Ovary (tissue), 9 donors: ENCODE data around the gene CLEC4A. TPM values are rescaled to one million over a fixed set of nuclear protein-coding genes. Genes with fewer than 3 reads are reported as not detected.

ENCODE experiments used
- DNase-seq, 5 donors: peaks; one replicate each; pipeline ENCODE4 v3.0.0-alpha.2; 2019 to 2020
- H3K27ac ChIP-seq, 2 donors: fragments of 200-600 bp; one replicate each; pipeline versions ENCODE4 v1.5.1 to v1.8.0; 2019 to 2022
- H3K27me3 ChIP-seq: fragments of 200-600 bp; one replicate; pipeline ENCODE4 v1.8.0; 2022
- H3K36me3 ChIP-seq: fragments of 200-600 bp; sonication (generic); one replicate; pipeline ENCODE4 v1.5.1; 2019
- H3K4me1 ChIP-seq: one replicate; pipeline ENCODE4 v1.8.1; 2013; ENCODE audit warnings: mild to moderate bottlenecking, moderate library complexity; ENCODE audit not compliant: insufficient read depth
- H3K4me3 ChIP-seq: fragments of 200-600 bp; sonication (generic); one replicate; pipeline ENCODE4 v1.5.1; 2017
- H3K9me3 ChIP-seq, 2 donors: fragments of 200-600 bp in 1 of 2; sonication (generic) in 1 of 2; one replicate each; pipeline versions ENCODE4 v1.5.1 to v1.8.1; 2013 to 2019; ENCODE audit warnings: mild to moderate bottlenecking in 1 of 2, moderate library complexity in 1 of 2
- EP300 ChIP-seq: sonication (generic); formaldehyde crosslinking; IDR thresholded peaks from one replicate; pipeline ENCODE4 v1.6.1; 2017; ENCODE audit warnings: antibody characterized with exemption
- POLR2A ChIP-seq: fragments of 450-650 bp; IDR thresholded peaks from one replicate; pipeline ENCODE4 v1.6.1; 2017; ENCODE audit warnings: antibody characterized with exemption, mild to moderate bottlenecking, moderate library complexity
- WGBS, 3 donors: extraction: QIAGEN DNeasy Blood & Tissue Kit in 1 of 3; methylation state at CpG; one replicate each; pipeline versions ENCODE4 v1.1.5 to v1.1.7; 2013 to 2017; 5-methylcytosine and 5-hydroxymethylcytosine counted together
- intact Hi-C, 4 donors: fragments of 100-400 bp; cut with DNase I; formaldehyde crosslinking; loops; one replicate each; pipeline versions ENCODE4 v1.11.0 to v1.15.1; 2022 to 2023
- polyA plus RNA-seq, 2 donors: library from polyadenylated mRNA; stranded (reverse); fragments of 200-250 nt in 1 of 2; fragments of 350-450 nt in 1 of 2; fragmentation: Illumina TruSeq in 1 of 2; extraction: RNeasy Lipid Tissue Mini Kit (QIAGEN cat#74804) in 1 of 2; gene quantifications; one replicate each; pipeline ENCODE4 v1.2.3, GENCODE V29; 2013 to 2014
- total RNA-seq, 7 donors: library from RNA; depleted of rRNA in 2 of 7; stranded (reverse); fragments of >200 nt in 2 of 7; fragmentation: NEBNext Ultra II Directional in 3 of 7; extraction: Animal tissue kit (Norgen Biotek cat#: 25700) in 3 of 7; gene quantifications; one replicate each; pipeline versions ENCODE4 v1.1.0 to v1.2.4, GENCODE V29; 2016 to 2023
- TF ChIP-seq, protein P1 (sequence below), 3 donors: fragments of 450-650 bp in 2 of 3; fragments of 200-600 bp in 1 of 3; IDR thresholded peaks; one replicate each; pipeline versions ENCODE4 v1.5.1 to v1.8.0; 2016 to 2022; ENCODE audit warnings: antibody characterized with exemption in 3 of 3, mild to moderate bottlenecking in 1 of 3
- donor health status: DM: no; HTN: no; CAD: no; lungs with moderate emphysema.
- donor health status: DM: no; HTN: no; CAD: no.
- donor health status: Bipolar disorder and iron deficiency.
- donor health status: DM: yes; HTN: yes; CAD: no.
- donor health status: DM: no; HTN: no; CAD: no.
- donor health status: DM: yes; HTN: yes; CAD: no.

The CLEC4A gene
- total and polyA plus RNA-seq, 9 donors = 0.96 to 3.6 (median 1.8) TPM; not detected in 1

GRCh38 chr12:8145754-8146441 lies 22.5 kb downstream of the CLEC4A start:
- Histone ChIP-seq H3K27me3 (no peaks in the 10 kb centered on the region), H3K27ac (no peak overlapping the region), H3K9me3 (no peaks in the 10 kb centered on the region), H3K4me1 (no peaks in the 10 kb centered on the region), H3K36me3 (no peaks in the 10 kb centered on the region), H3K4me3 (no peak overlapping the region)
- DNase-seq = peak in 2 of 5 donors; percentile 21 to 38
- TF ChIP-seq EP300 = no peak
- TF ChIP-seq, protein P1, sequence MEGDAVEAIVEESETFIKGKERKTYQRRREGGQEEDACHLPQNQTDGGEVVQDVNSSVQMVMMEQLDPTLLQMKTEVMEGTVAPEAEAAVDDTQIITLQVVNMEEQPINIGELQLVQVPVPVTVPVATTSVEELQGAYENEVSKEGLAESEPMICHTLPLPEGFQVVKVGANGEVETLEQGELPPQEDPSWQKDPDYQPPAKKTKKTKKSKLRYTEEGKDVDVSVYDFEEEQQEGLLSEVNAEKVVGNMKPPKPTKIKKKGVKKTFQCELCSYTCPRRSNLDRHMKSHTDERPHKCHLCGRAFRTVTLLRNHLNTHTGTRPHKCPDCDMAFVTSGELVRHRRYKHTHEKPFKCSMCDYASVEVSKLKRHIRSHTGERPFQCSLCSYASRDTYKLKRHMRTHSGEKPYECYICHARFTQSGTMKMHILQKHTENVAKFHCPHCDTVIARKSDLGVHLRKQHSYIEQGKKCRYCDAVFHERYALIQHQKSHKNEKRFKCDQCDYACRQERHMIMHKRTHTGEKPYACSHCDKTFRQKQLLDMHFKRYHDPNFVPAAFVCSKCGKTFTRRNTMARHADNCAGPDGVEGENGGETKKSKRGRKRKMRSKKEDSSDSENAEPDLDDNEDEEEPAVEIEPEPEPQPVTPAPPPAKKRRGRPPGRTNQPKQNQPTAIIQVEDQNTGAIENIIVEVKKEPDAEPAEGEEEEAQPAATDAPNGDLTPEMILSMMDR (IDR thresholded peaks at IDR 0.05) = no peak
- TF ChIP-seq POLR2A = no peak
- intact Hi-C loops = no loop called here
- WGBS, 3 donors = 33 to 37% (median 35%) methylated on average over 18 to 19 of the region's 19 CpGs

DNA sequence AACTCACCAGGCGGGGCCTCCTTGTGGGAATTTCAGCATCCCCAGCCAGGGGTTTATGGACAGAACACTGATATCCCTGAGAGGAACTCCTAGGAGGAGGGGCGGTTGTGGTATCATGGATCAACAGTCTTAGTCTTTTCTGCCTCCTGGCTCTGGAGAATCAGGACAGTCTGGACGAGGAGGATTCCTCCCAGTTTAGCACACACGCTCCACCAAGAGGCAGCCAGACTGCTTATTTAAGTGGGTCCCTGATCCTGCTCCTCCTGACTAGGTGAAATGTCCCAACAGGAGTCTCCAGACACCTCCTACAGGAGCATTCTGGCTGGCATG lies 23.0 kb downstream of the CLEC4A start:
- intact Hi-C loops = no loop called here
- Histone ChIP-seq H3K4me1 (no peaks in the 10 kb centered on the region), H3K27ac (no peak overlapping the region), H3K27me3 (no peaks in the 10 kb centered on the region), H3K4me3 (no peak overlapping the region), H3K36me3 (no peaks in the 10 kb centered on the region), H3K9me3 (no peaks in the 10 kb centered on the region)
- 24 to 33% (median 26%) methylated on average over 4 of the region's 4 CpGs for WGBS, 3 donors
- TF ChIP-seq EP300 (no peak), POLR2A (no peak)
- TF ChIP-seq, protein P1 (IDR thresholded peaks at IDR 0.05) = no peak
- DNase-seq = no peak

DNA sequence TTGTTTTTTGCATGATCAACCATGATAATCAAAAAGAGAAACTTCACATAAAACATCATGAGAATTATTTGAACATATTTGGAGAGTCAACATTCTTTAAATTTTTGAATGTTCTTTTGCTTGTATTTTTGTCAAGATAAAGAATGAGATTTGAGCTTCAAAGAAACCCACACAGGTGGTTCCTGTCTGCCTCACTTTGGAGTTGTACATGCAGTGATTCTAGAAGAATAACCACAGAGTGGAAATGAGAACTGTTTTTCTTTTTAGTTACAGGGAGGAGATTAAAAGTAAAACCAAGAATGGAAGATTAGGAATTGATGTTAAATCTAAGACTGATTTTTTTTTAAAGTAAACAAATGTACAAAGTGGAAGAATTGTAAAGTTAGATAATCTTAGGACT lies 31.1 kb downstream of the CLEC4A start:
- Histone ChIP-seq H3K36me3 (no peaks in the 10 kb centered on the region), H3K4me1 (no peaks in the 10 kb centered on the region), H3K4me3 (no peak overlapping the region), H3K27me3 (no peaks in the 10 kb centered on the region), H3K9me3 (no peaks in the 10 kb centered on the region), H3K27ac (no peak overlapping the region)
- intact Hi-C loops = no loop called here
- DNase-seq = no peak
- TF ChIP-seq EP300 = no peak
- TF ChIP-seq, protein P1 (IDR thresholded peaks at IDR 0.05) = no peak
- no peak for TF ChIP-seq POLR2A

DNA sequence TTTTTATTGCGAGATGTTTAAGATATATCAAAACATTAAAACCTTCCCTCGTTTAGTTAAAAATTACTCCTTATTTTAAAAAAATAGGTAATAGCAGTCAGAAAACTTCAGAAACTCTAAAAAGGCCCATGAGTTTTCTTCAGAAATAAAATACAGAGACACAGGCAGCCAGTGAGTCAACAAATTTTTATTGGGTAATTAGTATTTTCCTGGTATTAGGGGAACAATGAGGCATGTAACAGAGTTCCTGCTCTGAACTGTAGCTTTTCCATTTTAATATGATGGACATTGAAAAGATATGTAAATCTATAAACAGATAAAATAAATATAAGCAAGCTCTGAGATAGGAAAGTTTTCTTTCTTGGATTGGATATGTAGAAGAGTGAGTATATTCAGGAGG lies 33.0 kb downstream of the CLEC4A start:
- 68 to 69% (median 68%) methylated on average over 2 of the region's 2 CpGs for WGBS, 3 donors
- DNase-seq = no peak
- no peaks in the 10 kb centered on the region for H3K9me3 ChIP-seq
- TF ChIP-seq EP300 (no peak), POLR2A (no peak)
- TF ChIP-seq, protein P1 (IDR thresholded peaks at IDR 0.05) = no peak
- intact Hi-C loops = no loop called here
- no peaks in the 10 kb centered on the region for H3K27me3 ChIP-seq
- H3K4me1 ChIP-seq = no peaks in the 10 kb centered on the region
- no peak overlapping the region for H3K4me3 ChIP-seq
- no peaks in the 10 kb centered on the region for H3K36me3 ChIP-seq
- H3K27ac ChIP-seq = no peak overlapping the region
